Posterior cingulate gyrus (tissue), 11 donors: ENCODE measurements around the gene DDX56.
"Not testable (repeated sequence)": the region's sequence is repeated elsewhere in the genome, so short reads cannot be mapped to it uniquely, and the experiment has no call there.

ENCODE experiments used
- DNase-seq, 10 donors: peaks; one replicate each; pipeline versions ENCODE4 v3.0.0 to v3.0.0-alpha.2; 2020 to 2021; ENCODE audit warnings: mixed read lengths in 3 of 10
- intact Hi-C: fragments of 100-400 bp; cut with DNase I; formaldehyde crosslinking; loops from one replicate; pipeline ENCODE4 v1.15.1; 2023

The DDX56 gene

GRCh38 chr7:44565795-44566559, 7.7 kb downstream of the DDX56 start:
- intact Hi-C loops: loop anchor here (10.0 kb wide), 2 partner anchors 321 to 351 kb away; no protein-coding TSS in a partner anchor
- no peak for DNase-seq

GRCh38 chr7:44565097-44565794, 8.5 kb downstream of the DDX56 start:
- intact Hi-C loops: loop anchor here (10.0 kb wide), 2 partner anchors 320 to 350 kb away; no protein-coding TSS in a partner anchor
- DNase-seq: peak; percentile 59 to 96 (median 71)

GRCh38 chr7:44564606-44565005, 9.1 kb downstream of the DDX56 start:
- DNase-seq: no peak
- intact Hi-C loops: loop anchor here (10.0 kb wide), 2 partner anchors 320 to 350 kb away; no protein-coding TSS in a partner anchor

- no peak for DNase-seq
- intact Hi-C loops: loop anchor here (10.0 kb wide), 2 partner anchors 318 to 348 kb away; no protein-coding TSS in a partner anchor
These were observed 10.5 kb downstream of the DDX56 start for GRCh38 chr7:44563171-44563679.

GRCh38 chr7:44562622-44562962, 11.1 kb downstream of the DDX56 start:
- intact Hi-C loops: loop anchor here (10.0 kb wide), 2 partner anchors 318 to 348 kb away; no protein-coding TSS in a partner anchor
- not testable (repeated sequence) for DNase-seq

GRCh38 chr7:44561962-44562621, 11.6 kb downstream of the DDX56 start:
- intact Hi-C loops: loop anchor here (10.0 kb wide), 2 partner anchors 317 to 347 kb away; no protein-coding TSS in a partner anchor
- DNase-seq: no peak

- DNase-seq: no peak
- intact Hi-C loops: loop anchor here (10.0 kb wide), 2 partner anchors 317 to 347 kb away; no protein-coding TSS in a partner anchor
These were observed 12.2 kb downstream of the DDX56 start for GRCh38 chr7:44561481-44561880.

- DNase-seq: no peak
- intact Hi-C loops: no loop called here
These were observed 14.2 kb downstream of the DDX56 start for GRCh38 chr7:44559485-44559884.

- DNase-seq: no peak
- intact Hi-C loops: no loop called here
These were observed 16.2 kb downstream of the DDX56 start for GRCh38 chr7:44557485-44557884.

- no peak for DNase-seq
- intact Hi-C loops: no loop called here
These were observed 18.4 kb downstream of the DDX56 start for GRCh38 chr7:44555350-44555749.

GRCh38 chr7:44552473-44553005, 21.2 kb downstream of the DDX56 start:
- intact Hi-C loops: not testable (repeated sequence)

GRCh38 chr7:44549457-44549856, 24.3 kb downstream of the DDX56 start:
- intact Hi-C loops: no loop called here
- DNase-seq: no peak

More at GRCh38 chr7:44552473-44553005, 21.2 kb downstream of the DDX56 start:
- DNase-seq: not testable (repeated sequence)

GRCh38 chr7:44548893-44549292, 24.8 kb downstream of the DDX56 start:
- intact Hi-C loops: no loop called here
- DNase-seq: no peak

GRCh38 chr7:44547536-44548231, 26.0 kb downstream of the DDX56 start:
- intact Hi-C loops: no loop called here
- DNase-seq: no peak

GRCh38 chr7:44541876-44542610, 31.7 kb downstream of the DDX56 start:
- peak in 1 of 10 donors; percentile 58 for DNase-seq
- intact Hi-C loops: no loop called here

- peak in 1 of 10 donors; percentile 67 for DNase-seq
- intact Hi-C loops: no loop called here
These were observed 32.5 kb downstream of the DDX56 start, which contains the start of gene NPC1L1 for GRCh38 chr7:44541028-44541869. TSS of gene NPC1L1 (minus strand) at chr7:44541330. CDS start at chr7:44541259, 71 bp downstream.

GRCh38 chr7:44540592-44541027, 33.1 kb downstream of the DDX56 start:
- intact Hi-C loops: no loop called here
- DNase-seq: peak in 1 of 10 donors; percentile 30
